ENCODE measurements around the gene KIAA0930.
"Not testable (repeated sequence)": the region's sequence is repeated elsewhere in the genome, so short reads cannot be mapped to it uniquely, and the experiment has no call there.

The KIAA0930 gene

GRCh38 chr22:45262931-45263462 is 22.3 kb upstream of the KIAA0930 start:
- DNase-seq (ENCODE audit: low read depth, low spot score): no peak

GRCh38 chr22:45262195-45262930 is 21.7 kb upstream of the KIAA0930 start:
- DNase-seq (ENCODE audit: low read depth, low spot score): no peak

- DNase-seq (ENCODE audit: low read depth, low spot score): no peak
Measured at GRCh38 chr22:45261407-45262088, 20.9 kb upstream of the KIAA0930 start.

- DNase-seq (ENCODE audit: low read depth, low spot score): not testable (repeated sequence)
Measured at GRCh38 chr22:45260395-45260759, 19.7 kb upstream of the KIAA0930 start.

- DNase-seq (ENCODE audit: low read depth, low spot score): no peak
Measured at GRCh38 chr22:45259754-45260394, 19.2 kb upstream of the KIAA0930 start.

- not testable (repeated sequence) for DNase-seq (ENCODE audit: low read depth, low spot score)
Measured at GRCh38 chr22:45257941-45258340, 17.2 kb upstream of the KIAA0930 start.

- no peak for DNase-seq (ENCODE audit: low read depth, low spot score)
Measured at GRCh38 chr22:45254789-45255278, 14.1 kb upstream of the KIAA0930 start.

GRCh38 chr22:45254388-45254787 is 13.7 kb upstream of the KIAA0930 start:
- DNase-seq (ENCODE audit: low read depth, low spot score): no peak

DNA sequence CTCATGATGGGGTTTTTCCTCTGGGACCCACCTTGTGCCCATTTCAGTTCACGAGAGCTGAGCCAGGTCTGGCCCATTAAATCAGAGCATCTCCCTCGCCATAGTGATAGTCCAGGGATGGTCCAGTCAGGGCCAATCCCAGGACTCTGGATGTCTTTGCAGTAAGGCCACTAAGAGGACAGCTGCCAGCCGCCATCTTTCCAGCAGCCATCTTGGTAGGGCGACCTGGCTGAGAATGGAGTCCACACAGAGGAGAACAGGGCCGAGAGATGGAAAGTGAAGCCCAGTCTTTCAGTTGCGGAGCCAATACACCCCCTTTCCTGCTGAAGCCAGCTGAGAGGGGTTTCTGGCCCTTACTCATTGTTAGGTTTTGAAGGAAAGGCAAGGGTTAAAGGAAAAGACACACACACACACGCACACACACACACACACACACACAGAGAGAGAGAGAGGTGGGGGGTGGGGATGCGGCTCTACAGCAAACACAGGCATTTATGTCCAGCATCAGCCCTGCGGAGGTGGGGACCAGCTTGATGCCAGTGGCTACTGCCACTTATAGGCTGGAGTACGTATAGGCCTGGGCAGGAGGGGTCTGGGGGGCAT is 12.4 kb upstream of the KIAA0930 start:
- DNase-seq (ENCODE audit: low read depth, low spot score): no peak

DNA sequence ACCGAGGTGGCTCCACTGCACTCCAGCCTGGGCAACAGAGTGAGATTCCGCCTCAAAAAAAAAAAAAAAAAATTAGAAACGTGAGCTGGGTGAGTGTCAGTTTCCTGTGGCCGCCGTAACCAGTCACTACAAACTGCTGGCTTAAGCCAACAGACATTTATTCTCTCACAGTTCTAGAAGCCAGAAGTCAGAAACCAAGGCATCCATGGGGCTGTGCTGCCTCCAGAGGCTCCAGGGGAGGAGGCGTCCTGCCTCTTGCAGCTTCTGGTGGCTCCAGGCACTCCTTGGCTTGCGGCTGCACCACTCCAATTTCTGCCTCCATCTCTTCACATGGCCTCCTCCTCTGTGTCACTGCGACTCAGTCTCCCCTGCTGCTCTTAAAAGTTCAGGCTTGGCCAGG is 11.1 kb upstream of the KIAA0930 start:
- no peak for DNase-seq (ENCODE audit: low read depth, low spot score)

GRCh38 chr22:45248832-45249561 is 8.3 kb upstream of the KIAA0930 start:
- no peak for DNase-seq (ENCODE audit: low read depth, low spot score)

GRCh38 chr22:45246060-45246985 is 5.6 kb upstream of the KIAA0930 start:
- no peak for DNase-seq (ENCODE audit: low read depth, low spot score)

- no peak for DNase-seq (ENCODE audit: low read depth, low spot score)
Measured at GRCh38 chr22:45244916-45245315, 4.2 kb upstream of the KIAA0930 start.

GRCh38 chr22:45242778-45243191 is 2.1 kb upstream of the KIAA0930 start:
- DNase-seq (ENCODE audit: low read depth, low spot score): no peak

GRCh38 chr22:45240104-45240809 is 437 bp downstream of the KIAA0930 start:
- no peak for DNase-seq (ENCODE audit: low read depth, low spot score)

DNA sequence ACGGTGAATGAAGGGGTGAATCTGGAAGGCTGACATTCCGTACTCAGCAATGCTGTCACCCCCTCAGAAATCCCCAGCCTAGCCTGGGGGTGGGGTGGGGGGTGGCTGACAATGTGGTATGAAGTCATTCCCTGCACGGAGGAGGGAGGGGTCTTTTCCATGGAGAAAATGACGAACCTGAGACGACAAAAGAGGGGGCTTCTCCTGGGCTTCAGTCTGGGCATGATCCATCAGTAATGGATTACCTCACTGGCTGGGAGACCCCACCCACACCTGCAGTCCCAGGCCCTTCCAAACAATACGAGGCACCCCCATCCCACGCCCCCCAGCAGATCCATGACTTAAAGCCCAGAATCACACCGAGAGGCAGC is 1.0 kb downstream of the KIAA0930 start:
- DNase-seq (ENCODE audit: low read depth, low spot score): no peak

DNA sequence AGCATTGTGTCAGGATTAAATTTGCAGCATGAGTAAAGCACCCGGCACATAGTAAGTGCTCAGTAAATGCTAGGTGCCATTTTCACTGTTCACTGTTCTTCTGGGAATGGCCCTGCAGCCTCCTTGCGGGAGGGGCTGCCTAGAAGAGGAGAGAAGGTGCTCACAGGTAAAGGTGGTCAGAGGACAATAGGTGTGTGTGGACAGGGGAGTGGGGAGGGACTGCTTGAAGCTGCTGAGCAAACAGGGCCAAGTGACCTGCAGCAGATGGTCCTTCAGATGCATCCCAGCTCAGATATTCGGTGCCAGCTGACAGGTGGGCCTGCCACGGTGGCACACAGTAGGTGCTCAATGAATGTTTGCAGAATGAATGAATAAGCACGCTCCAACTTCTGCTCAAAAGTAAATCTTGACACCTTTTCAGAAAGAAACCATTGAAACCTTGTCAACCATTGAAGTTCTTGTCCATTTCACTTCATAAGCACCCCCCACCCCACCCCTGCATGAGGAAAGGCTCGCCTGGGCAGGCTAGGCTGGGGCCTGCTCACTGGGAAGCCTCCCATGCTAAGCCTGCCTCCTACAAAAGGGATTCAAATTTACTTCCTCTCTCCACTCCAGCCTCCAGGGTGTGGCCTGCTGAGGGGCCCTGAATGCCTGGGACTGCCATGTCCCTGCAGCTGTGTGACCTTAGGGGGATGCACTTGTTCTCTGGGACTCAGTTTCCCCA is 1.6 kb downstream of the KIAA0930 start:
- no peak for DNase-seq (ENCODE audit: low read depth, low spot score)

- no peak for DNase-seq (ENCODE audit: low read depth, low spot score)
Measured at GRCh38 chr22:45238076-45238956, 2.4 kb downstream of the KIAA0930 start.

All from iPS DF 19.7 (cell line).